Retinal pigment epithelial cell (primary cell): ENCODE results near the gene LDLRAP1.
A peak's percentile ranks its signal among the peaks of the same experiment; 100 is the strongest.

Experiments
- DNase-seq: peaks from one replicate; pipeline ENCODE4 v3.0.0-alpha.2; 2010; ENCODE audit warnings: low read depth
- H3K4me3 ChIP-seq: 2 replicates; pipeline ENCODE4 v1.5.1; 2011; ENCODE audit warnings: mild to moderate bottlenecking, low read length, control low read depth, moderate library complexity
- CTCF ChIP-seq: conservative IDR thresholded peaks from 2 replicates; pipeline ENCODE4 v1.5.1; 2011; ENCODE audit warnings: low read depth, low read length, control low read depth, inconsistent platforms

The LDLRAP1 gene

GRCh38 chr1:25544243-25544764 is 898 bp downstream of the LDLRAP1 start:
- H3K4me3 ChIP-seq: peak overlapping the region; percentile 69
- TF ChIP-seq CTCF: no peak
- no peak for DNase-seq

- TF ChIP-seq CTCF: no peak
- DNase-seq: no peak
- peak overlapping the region; percentile 69 for H3K4me3 ChIP-seq
These were observed 1.4 kb downstream of the LDLRAP1 start for GRCh38 chr1:25544819-25545218.

GRCh38 chr1:25545767-25546166 is 2.4 kb downstream of the LDLRAP1 start:
- H3K4me3 ChIP-seq: no peak overlapping the region
- no peak for DNase-seq
- TF ChIP-seq CTCF: no peak

- TF ChIP-seq CTCF: no peak
- no peak for DNase-seq
- no peak overlapping the region for H3K4me3 ChIP-seq
These were observed 2.8 kb downstream of the LDLRAP1 start for GRCh38 chr1:25546193-25546592.

- H3K4me3 ChIP-seq: no peak overlapping the region
- DNase-seq: no peak
- no peak for TF ChIP-seq CTCF
These were observed 5.2 kb downstream of the LDLRAP1 start for GRCh38 chr1:25548601-25549000.

GRCh38 chr1:25549273-25550154 is 6.1 kb downstream of the LDLRAP1 start:
- no peak for TF ChIP-seq CTCF
- no peak overlapping the region for H3K4me3 ChIP-seq
- no peak for DNase-seq

GRCh38 chr1:25550155-25550506 is 6.7 kb downstream of the LDLRAP1 start:
- TF ChIP-seq CTCF: no peak
- no peak for DNase-seq
- H3K4me3 ChIP-seq: no peak overlapping the region
